GM18517 (cell line): ENCODE data around the gene ARHGEF38.
"Not testable (repeated sequence)": the region's sequence is repeated elsewhere in the genome, so short reads cannot be mapped to it uniquely, and the experiment has no call there.

ENCODE experiments used
- ATAC-seq: cut with Tn5 transposase; IDR thresholded peaks from one replicate; pipeline ENCODE4 v1.9.1; 2021; ENCODE audit warnings: mild to moderate bottlenecking, moderate library complexity; ENCODE audit not compliant: unreplicated experiment

The ARHGEF38 gene

GRCh38 chr4:105708181-105709080 is 156.0 kb downstream of the ARHGEF38 start, which contains the start of the genes GSTCD and INTS12:
GSTCD (plus strand) TSS chr4:105708784; CDS start chr4:105717614, 8,830 bp downstream.
INTS12 (minus strand) TSS chr4:105708689; CDS start chr4:105700005, 8,684 bp downstream.
- peak; percentile 85 for ATAC-seq

- ATAC-seq = peak; percentile 27
Measured at GRCh38 chr4:105709081-105709450, 156.6 kb downstream of the ARHGEF38 start.

GRCh38 chr4:105710012-105710600 is 157.7 kb downstream of the ARHGEF38 start:
- ATAC-seq = no peak

GRCh38 chr4:105710678-105711077 is 158.3 kb downstream of the ARHGEF38 start:
- ATAC-seq = no peak

- no peak for ATAC-seq
Measured at GRCh38 chr4:105712766-105713165, 160.3 kb downstream of the ARHGEF38 start.

- ATAC-seq = peak; percentile 68
Measured at GRCh38 chr4:105714071-105714521, 161.7 kb downstream of the ARHGEF38 start.

GRCh38 chr4:105714932-105715331 is 162.5 kb downstream of the ARHGEF38 start:
- ATAC-seq = no peak

GRCh38 chr4:105715692-105716278 is 163.4 kb downstream of the ARHGEF38 start:
- no peak for ATAC-seq

- no peak for ATAC-seq
Measured at GRCh38 chr4:105719204-105719603, 166.8 kb downstream of the ARHGEF38 start.

GRCh38 chr4:105725623-105726022 is 173.2 kb downstream of the ARHGEF38 start:
- no peak for ATAC-seq

GRCh38 chr4:105729895-105730294 is 177.5 kb downstream of the ARHGEF38 start:
- not testable (repeated sequence) for ATAC-seq
